NCI-H146 treated with DMSO at 0.1 percent for 48 hours (cell line): Measurements from ENCODE around the gene ADGRG4.
"Not testable (repeated sequence)": the region's sequence is repeated elsewhere in the genome, so short reads cannot be mapped to it uniquely, and the experiment has no call there.

Experiments
- DNase-seq: peaks from one replicate; lab custom pipeline; 2025; ENCODE audit not compliant: unreplicated experiment; lab: John Stamatoyannopoulos, UW

The ADGRG4 gene

GRCh38 chrX:136380010-136380769 lies 79.4 kb downstream of the ADGRG4 start:
- no peak for DNase-seq

DNA sequence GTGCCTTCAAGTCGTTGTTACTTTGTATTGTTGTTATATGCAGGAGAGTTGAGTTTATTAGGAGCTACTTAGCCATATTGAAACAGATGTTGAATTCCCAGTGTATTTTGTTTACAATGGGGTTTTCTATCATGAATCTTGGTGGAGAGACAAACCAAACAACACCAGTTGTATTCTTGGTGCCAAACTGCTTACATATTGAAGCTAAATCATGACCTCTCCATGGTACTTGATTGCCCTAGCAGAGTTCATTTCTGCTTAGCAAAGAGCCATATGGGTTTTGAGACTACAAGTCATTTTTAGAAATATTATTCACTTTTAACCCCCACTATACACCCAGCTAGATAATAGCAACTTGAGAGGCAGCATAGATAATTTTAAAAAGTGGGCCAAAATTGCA lies 85.4 kb downstream of the ADGRG4 start:
- DNase-seq: no peak

GRCh38 chrX:136386826-136387225 lies 86.1 kb downstream of the ADGRG4 start:
- peak; percentile 81 for DNase-seq

DNA sequence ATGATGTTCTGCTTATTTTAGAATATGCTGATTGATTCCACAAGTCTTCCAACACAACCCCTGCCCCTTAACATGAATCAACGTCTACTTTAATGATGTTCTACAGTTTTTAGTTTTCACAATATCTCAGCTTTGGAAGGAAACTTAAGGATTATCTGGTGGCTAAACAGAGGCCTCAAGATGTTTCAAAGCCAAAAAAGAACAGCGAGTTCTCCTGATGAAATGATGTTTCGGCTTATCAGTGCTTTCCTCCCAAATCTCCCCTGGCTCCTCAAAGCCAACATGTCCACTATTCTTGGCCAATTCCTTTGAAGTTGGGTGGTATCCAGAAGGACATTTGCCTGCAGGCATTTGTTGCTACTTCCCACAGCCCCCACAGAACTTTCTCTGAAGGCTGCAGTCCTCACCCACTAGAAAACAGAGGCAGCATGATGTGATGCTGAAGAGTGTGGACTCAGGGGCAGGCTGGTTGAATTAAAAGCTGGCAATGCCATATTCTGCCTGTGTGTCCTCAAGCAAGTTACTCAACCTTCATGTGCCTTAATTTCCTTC lies 87.3 kb downstream of the ADGRG4 start:
- DNase-seq: no peak

- DNase-seq: no peak
Measured at GRCh38 chrX:136390921-136391320, 90.2 kb downstream of the ADGRG4 start.

- DNase-seq: no peak
Measured at GRCh38 chrX:136395271-136395670, 94.5 kb downstream of the ADGRG4 start.

- DNase-seq: peak; percentile 8
Measured at GRCh38 chrX:136397001-136397400, 96.2 kb downstream of the ADGRG4 start.

DNA sequence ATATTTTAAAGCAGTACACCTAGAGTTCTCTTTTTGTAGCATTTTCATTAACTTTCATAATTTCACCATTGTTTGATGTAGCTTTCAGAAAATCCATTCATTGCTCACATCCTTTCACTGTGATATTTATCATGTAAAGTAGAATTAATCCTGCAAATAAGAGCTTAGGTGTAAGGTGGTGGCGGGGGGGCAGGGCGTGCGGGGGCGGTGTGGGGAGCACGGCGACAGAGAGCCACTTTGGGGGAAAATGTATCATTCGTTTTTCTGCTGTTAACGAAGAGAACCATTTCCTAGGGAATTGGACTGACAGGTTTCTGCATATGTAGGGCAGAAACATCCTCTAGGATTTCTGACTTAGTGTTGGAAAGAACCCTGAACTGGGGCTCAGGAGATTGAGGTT lies 104.4 kb downstream of the ADGRG4 start:
- DNase-seq: no peak

GRCh38 chrX:136417806-136418205 lies 117.0 kb downstream of the ADGRG4 start:
- no peak for DNase-seq

GRCh38 chrX:136421338-136421737 lies 120.6 kb downstream of the ADGRG4 start:
- no peak for DNase-seq

GRCh38 chrX:136423724-136424123 lies 123.0 kb downstream of the ADGRG4 start:
- DNase-seq: no peak

DNA sequence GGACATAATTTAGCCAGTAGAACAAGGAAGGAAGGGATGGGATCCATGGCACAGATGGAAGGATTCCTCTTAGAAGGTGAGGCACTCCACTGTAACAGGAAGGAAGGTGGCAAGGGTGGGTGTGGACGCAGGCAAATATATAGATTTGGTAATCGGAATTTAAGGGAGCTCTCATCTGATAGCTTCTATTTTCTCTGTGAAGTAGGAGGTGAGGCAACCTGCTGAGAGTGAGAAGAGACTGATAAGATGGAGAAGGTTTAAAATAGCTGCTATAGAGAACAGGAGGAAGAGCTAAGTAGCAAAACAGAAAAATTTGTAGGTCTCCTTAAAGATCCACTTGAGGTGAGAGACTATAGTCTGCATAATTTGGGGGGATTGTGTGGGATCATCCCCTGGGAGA lies 125.2 kb downstream of the ADGRG4 start:
- no peak for DNase-seq

DNA sequence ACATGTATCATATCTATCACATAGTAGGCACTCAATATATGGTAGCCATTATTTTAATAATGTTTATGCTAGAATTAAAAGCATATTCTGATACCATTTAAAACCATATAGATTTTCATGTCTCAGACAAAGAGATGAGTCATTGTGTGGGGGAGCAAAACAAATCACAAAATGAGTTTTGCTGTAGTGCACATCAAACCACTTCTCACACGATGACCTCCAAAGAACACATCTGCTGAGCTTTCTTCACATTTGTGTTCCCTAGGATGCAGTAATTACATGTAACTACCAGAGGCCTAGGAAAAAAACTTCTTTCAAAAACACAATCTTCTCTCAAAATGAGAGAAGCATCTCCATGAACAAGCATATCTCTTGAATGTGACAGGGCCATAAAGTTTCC lies 130.9 kb downstream of the ADGRG4 start:
- DNase-seq: no peak

- DNase-seq: no peak
Measured at GRCh38 chrX:136437774-136438173, 137.0 kb downstream of the ADGRG4 start.

GRCh38 chrX:136438192-136438591 lies 137.4 kb downstream of the ADGRG4 start:
- no peak for DNase-seq

GRCh38 chrX:136445674-136446073 lies 144.9 kb downstream of the ADGRG4 start:
- not testable (repeated sequence) for DNase-seq

DNA sequence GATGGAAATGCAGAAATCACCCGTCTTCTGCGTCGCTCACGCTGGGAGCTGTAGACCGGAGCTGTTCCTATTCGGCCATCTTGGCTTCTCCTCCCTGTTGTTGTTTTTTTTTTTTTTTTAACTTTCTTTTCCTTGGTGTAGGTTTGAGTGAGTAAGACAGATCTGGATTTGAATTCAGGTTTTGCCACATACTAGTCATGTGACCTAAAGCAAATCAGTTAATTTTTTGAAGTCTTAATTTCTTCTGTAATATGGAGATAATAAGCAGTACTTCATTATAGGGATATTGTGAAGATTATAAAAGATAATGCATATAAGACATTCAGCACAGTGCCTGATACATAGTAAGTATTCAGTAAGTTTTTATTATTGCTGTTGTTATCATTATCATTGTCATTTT lies 145.4 kb downstream of the ADGRG4 start:
- DNase-seq: no peak

DNA sequence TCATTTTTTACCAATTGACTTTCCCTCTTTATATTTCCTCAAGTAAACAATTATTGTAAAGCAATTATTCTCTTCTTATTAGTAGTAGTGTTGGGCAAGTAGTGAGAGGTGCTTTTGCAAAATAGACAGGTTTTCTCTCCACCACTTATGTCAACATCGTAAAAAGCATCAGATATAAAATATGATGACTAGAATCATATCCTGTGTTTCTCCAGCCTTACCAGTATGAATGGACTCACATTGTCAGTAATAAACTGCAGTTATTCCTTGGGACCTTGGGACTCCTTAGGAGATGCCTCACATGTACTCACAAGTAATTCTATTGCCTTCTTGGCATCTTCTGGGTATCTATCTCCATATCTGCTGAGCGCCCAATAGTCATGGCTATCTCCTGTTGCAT lies 146.5 kb downstream of the ADGRG4 start:
- no peak for DNase-seq

- DNase-seq: no peak
Measured at GRCh38 chrX:136447968-136448367, 147.2 kb downstream of the ADGRG4 start.

GRCh38 chrX:136450050-136450830 lies 149.5 kb downstream of the ADGRG4 start:
- DNase-seq: no peak

DNA sequence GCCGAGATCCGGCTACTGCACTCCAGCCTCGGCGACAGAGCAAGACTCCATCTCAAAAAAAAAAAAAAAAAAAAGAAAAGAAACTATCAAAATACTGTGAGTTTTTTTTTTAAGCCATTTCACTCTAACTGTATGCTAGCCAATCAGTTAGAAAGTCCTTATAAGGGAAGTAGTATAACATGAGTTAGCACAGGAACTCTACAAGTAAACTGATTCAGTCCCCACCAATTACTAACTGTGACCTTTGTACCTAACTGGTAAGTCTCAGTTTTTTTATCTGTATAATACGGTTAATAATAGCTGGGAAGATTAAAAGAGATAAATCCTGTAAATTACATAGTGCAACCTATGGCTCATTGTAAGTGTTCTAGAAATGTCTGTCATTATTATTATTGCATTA lies 151.9 kb downstream of the ADGRG4 start:
- no peak for DNase-seq

DNA sequence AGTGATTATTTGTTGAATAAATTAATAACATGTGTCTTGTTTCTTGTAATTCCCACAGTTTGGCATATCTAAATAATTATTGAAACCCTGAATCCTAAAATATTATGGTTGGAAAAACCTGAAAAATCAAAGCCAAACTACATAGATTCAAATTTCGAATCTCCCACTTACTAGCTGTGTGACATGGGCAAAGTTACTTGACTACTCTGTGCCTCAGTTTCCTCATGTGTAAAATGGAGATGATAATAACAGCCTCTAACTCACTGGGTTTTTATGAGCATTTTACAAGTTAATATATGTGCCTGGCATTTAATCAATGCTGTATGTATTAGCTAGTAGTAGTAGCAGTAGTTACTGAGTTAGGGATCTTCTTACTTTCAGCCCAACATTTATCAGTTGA lies 152.4 kb downstream of the ADGRG4 start:
- DNase-seq: no peak
